Neural cell (in vitro differentiated cells): Measurements from ENCODE around the gene TLNRD1. TPM values are rescaled to one million over a fixed set of nuclear protein-coding genes. Genes with fewer than 3 reads are reported as not detected.

ENCODE experiments used
- H2AFZ ChIP-seq: fragments of 200-600, 300-800 bp; sonication (generic), shearing (Covaris generic); 2 replicates; pipeline ENCODE4 v1.6.0; 2014; ENCODE audit warnings: low read depth, mild to moderate bottlenecking, antibody characterized with exemption, low read length, moderate library complexity
- H3F3A ChIP-seq: fragments of 200-600 bp; shearing (Covaris generic); 2 replicates; pipeline ENCODE4 v1.6.1; 2016; ENCODE audit warnings: mild to moderate bottlenecking, moderate library complexity, mixed read lengths, antibody characterized with exemption, low read length; ENCODE audit not compliant: insufficient read depth, poor library complexity, severe bottlenecking
- H3K27ac ChIP-seq: fragments of 200-600, 300-800 bp; sonication (generic), shearing (Covaris generic); 2 replicates; pipeline ENCODE4 v1.5.1; 2014; ENCODE audit warnings: mild to moderate bottlenecking, low read length, moderate library complexity
- H3K27me3 ChIP-seq: fragments of 300-800, 200-600 bp; sonication (generic), shearing (Covaris generic); 2 replicates; pipeline ENCODE4 v1.6.0; 2014; ENCODE audit warnings: mild to moderate bottlenecking, low read depth, low read length, moderate library complexity; ENCODE audit not compliant: insufficient read depth
- H3K36me3 ChIP-seq: fragments of 300-800, 200-600 bp; sonication (generic), shearing (Covaris generic); 2 replicates; pipeline ENCODE4 v1.5.1; 2014; ENCODE audit warnings: mild to moderate bottlenecking, antibody characterized with exemption, low read length, moderate library complexity; ENCODE audit not compliant: insufficient read depth
- H3K4me2 ChIP-seq: fragments of 300-800, 200-600 bp; sonication (generic), shearing (Covaris generic); 2 replicates; pipeline ENCODE4 v1.6.0; 2014; ENCODE audit warnings: mild to moderate bottlenecking, low read length
- H3K4me3 ChIP-seq: fragments of 300-800, 200-600 bp; sonication (generic), shearing (Covaris generic); 2 replicates; pipeline ENCODE4 v1.5.1; 2014; ENCODE audit warnings: mild to moderate bottlenecking, low read length, moderate library complexity
- H3K79me2 ChIP-seq: fragments of 200-600 bp; shearing (Covaris generic); replicated peaks from 2 replicates; pipeline ENCODE4 v1.6.0; 2014; ENCODE audit warnings: mild to moderate bottlenecking, low read length, moderate library complexity; ENCODE audit not compliant: insufficient read depth
- H3K9ac ChIP-seq: fragments of 300-800, 200-600 bp; sonication (generic), shearing (Covaris generic); 2 replicates; pipeline ENCODE4 v1.6.1; 2016; ENCODE audit warnings: mild to moderate bottlenecking, low read length, mixed read lengths
- H3K9me2 ChIP-seq: fragments of 200-600 bp; shearing (Covaris generic); 2 replicates; pipeline ENCODE4 v1.6.1; 2016; ENCODE audit warnings: mild to moderate bottlenecking, low read length, mixed read lengths; ENCODE audit not compliant: insufficient read depth
- H3K9me3 ChIP-seq: fragments of 200-600, 300-800 bp; sonication (generic), shearing (Covaris generic); 2 replicates; pipeline ENCODE4 v1.6.1; 2016; ENCODE audit warnings: mild to moderate bottlenecking, mixed run types, low read length, moderate library complexity, mixed read lengths
- H4K20me1 ChIP-seq: fragments of 200-600 bp; shearing (Covaris generic); 2 replicates; pipeline ENCODE4 v1.6.1; 2016; ENCODE audit warnings: mild to moderate bottlenecking, mixed run types; ENCODE audit not compliant: insufficient read depth
- CTCF ChIP-seq: fragments of 450-650 bp; IDR thresholded peaks from 2 replicates; pipeline ENCODE4 v1.5.1; 2014; ENCODE audit warnings: antibody characterized with exemption, mild to moderate bottlenecking, moderate library complexity; ENCODE audit not compliant: poor library complexity, severe bottlenecking
- EP300 ChIP-seq: fragments of 450-650 bp; conservative IDR thresholded peaks from 2 replicates; pipeline ENCODE4 v1.6.1; 2014; ENCODE audit warnings: antibody characterized with exemption, mild to moderate bottlenecking, moderate library complexity; ENCODE audit not compliant: poor library complexity, severe bottlenecking
- EZH2 ChIP-seq: fragments of 200-600, 300-800 bp; shearing (Covaris generic), sonication (generic); IDR thresholded peaks from 2 replicates; pipeline ENCODE4 v1.6.1; 2014; ENCODE audit warnings: antibody characterized with exemption, low read length, borderline replicate concordance, mild to moderate bottlenecking; ENCODE audit not compliant: insufficient read depth, poor library complexity, severe bottlenecking
- MXI1 ChIP-seq: fragments of 450-650 bp; conservative IDR thresholded peaks from 2 replicates; pipeline ENCODE4 v1.6.1; 2014; ENCODE audit warnings: antibody characterized with exemption, mild to moderate bottlenecking; ENCODE audit not compliant: poor library complexity, severe bottlenecking
- POLR2AphosphoS5 ChIP-seq: IDR thresholded peaks from 2 replicates; pipeline ENCODE4 v1.6.1; 2012
- RAD21 ChIP-seq: fragments of 450-650 bp; conservative IDR thresholded peaks from 2 replicates; pipeline ENCODE4 v1.6.1; 2014; ENCODE audit warnings: antibody characterized with exemption, mild to moderate bottlenecking, moderate library complexity
- SMC3 ChIP-seq: fragments of 450-650 bp; conservative IDR thresholded peaks from 2 replicates; pipeline ENCODE4 v1.6.1; 2014; ENCODE audit warnings: antibody characterized with exemption, mild to moderate bottlenecking, moderate library complexity; ENCODE audit not compliant: poor library complexity
- TAF1 ChIP-seq: IDR thresholded peaks from 2 replicates; pipeline ENCODE4 v1.6.1; 2012; ENCODE audit warnings: low read depth
- polyA plus RNA-seq: library from polyadenylated mRNA; depleted of rRNA; stranded (reverse); fragments of >200 nt; gene quantifications from 2 replicates; pipeline ENCODE4 v1.2.3, GENCODE V29; 2014
- TF ChIP-seq, protein P1 (sequence below): IDR thresholded peaks from 2 replicates; pipeline ENCODE4 v1.6.1; 2012; ENCODE audit warnings: borderline replicate concordance

TLNRD1 gene
- polyA plus RNA-seq, 1 donor from 2014 or later, result 8.2 TPM

DNA sequence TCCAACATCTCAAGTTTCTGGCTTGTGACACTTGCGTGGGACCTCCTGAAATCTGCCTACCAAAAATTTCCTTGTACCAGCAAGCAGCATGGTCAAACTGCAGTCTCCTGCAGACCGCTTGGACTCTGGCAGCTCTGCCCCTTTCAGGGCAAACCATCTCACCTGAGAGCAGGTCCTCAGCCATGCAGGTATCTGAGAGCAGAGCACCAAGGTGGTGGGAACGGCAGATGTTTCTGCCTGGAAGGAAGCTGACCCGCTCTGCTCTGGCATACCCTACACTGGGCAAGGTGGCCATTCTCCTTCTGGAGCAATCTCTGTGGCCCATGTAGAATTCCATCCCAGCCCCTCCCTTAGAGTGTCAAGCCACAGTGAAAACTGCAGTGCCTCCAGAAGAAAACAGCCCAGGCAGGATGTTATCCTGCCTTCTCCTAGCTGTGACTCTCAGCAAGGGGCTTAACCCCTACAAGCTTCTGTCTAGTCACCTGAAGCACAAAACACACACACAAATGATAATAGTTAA, 32.7 kb upstream of the TLNRD1 start:
- H3K9ac ChIP-seq, result no peak overlapping the region
- H3K27me3 ChIP-seq, result no peaks in the 10 kb centered on the region
- no peak overlapping the region for H3K27ac ChIP-seq
- TF ChIP-seq EP300 (no peak), EZH2 (no peak), RAD21 (no peak), TAF1 (no peak), MXI1 (no peak), POLR2AphosphoS5 (no peak), CTCF (no peak), SMC3 (no peak)
- TF ChIP-seq, protein P1, sequence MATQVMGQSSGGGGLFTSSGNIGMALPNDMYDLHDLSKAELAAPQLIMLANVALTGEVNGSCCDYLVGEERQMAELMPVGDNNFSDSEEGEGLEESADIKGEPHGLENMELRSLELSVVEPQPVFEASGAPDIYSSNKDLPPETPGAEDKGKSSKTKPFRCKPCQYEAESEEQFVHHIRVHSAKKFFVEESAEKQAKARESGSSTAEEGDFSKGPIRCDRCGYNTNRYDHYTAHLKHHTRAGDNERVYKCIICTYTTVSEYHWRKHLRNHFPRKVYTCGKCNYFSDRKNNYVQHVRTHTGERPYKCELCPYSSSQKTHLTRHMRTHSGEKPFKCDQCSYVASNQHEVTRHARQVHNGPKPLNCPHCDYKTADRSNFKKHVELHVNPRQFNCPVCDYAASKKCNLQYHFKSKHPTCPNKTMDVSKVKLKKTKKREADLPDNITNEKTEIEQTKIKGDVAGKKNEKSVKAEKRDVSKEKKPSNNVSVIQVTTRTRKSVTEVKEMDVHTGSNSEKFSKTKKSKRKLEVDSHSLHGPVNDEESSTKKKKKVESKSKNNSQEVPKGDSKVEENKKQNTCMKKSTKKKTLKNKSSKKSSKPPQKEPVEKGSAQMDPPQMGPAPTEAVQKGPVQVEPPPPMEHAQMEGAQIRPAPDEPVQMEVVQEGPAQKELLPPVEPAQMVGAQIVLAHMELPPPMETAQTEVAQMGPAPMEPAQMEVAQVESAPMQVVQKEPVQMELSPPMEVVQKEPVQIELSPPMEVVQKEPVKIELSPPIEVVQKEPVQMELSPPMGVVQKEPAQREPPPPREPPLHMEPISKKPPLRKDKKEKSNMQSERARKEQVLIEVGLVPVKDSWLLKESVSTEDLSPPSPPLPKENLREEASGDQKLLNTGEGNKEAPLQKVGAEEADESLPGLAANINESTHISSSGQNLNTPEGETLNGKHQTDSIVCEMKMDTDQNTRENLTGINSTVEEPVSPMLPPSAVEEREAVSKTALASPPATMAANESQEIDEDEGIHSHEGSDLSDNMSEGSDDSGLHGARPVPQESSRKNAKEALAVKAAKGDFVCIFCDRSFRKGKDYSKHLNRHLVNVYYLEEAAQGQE, result no peak
- H3K9me3 ChIP-seq, result no peaks in the 10 kb centered on the region
- no peaks in the 10 kb centered on the region for H3K79me2 ChIP-seq
- H3F3A ChIP-seq, result no peaks in the 10 kb centered on the region
- H3K4me2 ChIP-seq, result no peak overlapping the region
- H4K20me1 ChIP-seq, result no peaks in the 10 kb centered on the region
- H3K4me3 ChIP-seq, result no peak overlapping the region
- no peaks in the 10 kb centered on the region for H3K36me3 ChIP-seq
- H2AFZ ChIP-seq, result no peak overlapping the region
- no peaks in the 10 kb centered on the region for H3K9me2 ChIP-seq

DNA sequence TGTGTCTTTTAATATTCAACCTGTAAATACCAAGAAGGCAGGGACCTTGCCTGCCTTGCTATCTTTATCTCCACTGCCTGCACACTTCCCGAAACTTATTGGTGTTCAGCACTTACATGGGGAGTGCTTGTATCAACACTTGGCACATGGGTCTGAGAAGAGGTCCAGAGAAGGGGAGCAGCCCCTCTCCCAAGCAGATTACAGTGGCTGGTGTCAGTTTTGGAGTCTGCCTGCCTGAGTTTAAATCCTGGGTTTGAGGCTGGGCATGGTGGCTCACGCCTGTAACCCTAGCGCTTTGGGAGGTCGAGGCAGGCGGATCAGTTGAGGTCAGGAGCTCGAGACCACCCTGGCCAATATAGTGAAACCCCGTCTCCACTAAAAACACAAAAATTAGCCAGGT, 31.4 kb upstream of the TLNRD1 start:
- Histone ChIP-seq H3K9me2 (no peaks in the 10 kb centered on the region), H3K27ac (no peak overlapping the region), H3K9ac (no peak overlapping the region), H3K4me3 (no peak overlapping the region), H2AFZ (no peak overlapping the region), H3F3A (no peaks in the 10 kb centered on the region), H3K9me3 (no peaks in the 10 kb centered on the region), H3K4me2 (no peak overlapping the region), H3K79me2 (no peaks in the 10 kb centered on the region), H3K36me3 (no peaks in the 10 kb centered on the region), H4K20me1 (no peaks in the 10 kb centered on the region), H3K27me3 (no peaks in the 10 kb centered on the region)
- no peak for TF ChIP-seq EP300
- no peak for TF ChIP-seq TAF1
- TF ChIP-seq MXI1, result no peak
- no peak for TF ChIP-seq CTCF
- no peak for TF ChIP-seq POLR2AphosphoS5
- no peak for TF ChIP-seq RAD21
- TF ChIP-seq, protein P1, result no peak
- TF ChIP-seq EZH2, result no peak
- TF ChIP-seq SMC3, result no peak
